NCI-H2196 (cell line): ENCODE results near the gene STIM1.
"Not testable (repeated sequence)": the region's sequence is repeated elsewhere in the genome, so short reads cannot be mapped to it uniquely, and the experiment has no call there.

Experiments used
- DNase-seq: peaks from one replicate; lab custom pipeline; 2025; ENCODE audit not compliant: unreplicated experiment; lab: John Stamatoyannopoulos, UW

Gene STIM1

DNA sequence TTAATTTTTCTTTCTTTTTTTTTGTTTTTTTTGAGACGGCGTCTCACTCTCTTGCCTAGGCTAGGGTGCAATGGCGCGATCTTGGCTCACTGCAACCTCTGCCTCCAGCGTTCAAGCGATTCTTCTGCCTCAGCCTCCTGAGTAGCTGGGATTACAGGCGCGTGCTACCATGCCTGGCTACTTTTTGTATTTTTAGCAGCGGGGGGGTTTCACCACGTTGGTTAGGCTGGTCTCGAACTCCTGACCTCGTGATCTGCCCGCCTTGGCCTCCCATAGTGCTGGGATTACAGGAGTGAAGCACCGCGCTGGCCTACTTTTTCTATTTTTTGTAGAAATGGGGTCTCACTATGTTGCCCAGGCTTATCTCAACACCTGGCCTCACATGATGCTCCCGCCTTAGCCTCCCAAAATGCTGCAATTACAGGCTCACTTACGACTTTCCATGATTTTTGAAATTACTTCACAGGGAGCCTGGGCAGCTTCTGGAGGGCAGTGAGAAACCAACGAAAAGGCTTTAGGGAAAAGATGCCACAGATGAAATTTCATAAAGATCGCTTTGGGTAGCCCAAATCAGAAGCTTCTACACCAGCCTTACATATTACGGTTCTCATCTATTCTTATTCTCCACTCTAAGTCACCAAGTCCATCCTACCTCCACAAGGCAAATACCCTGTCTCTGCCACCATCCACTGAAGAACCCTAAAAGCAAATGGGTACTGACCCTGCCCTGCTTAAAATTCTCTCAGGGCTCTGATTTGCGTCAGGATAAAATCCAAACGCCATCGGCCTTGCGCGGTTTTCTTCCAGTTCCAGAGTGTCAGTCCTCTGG is 238.3 kb downstream of the STIM1 start:
- peak; percentile 48 for DNase-seq

DNA sequence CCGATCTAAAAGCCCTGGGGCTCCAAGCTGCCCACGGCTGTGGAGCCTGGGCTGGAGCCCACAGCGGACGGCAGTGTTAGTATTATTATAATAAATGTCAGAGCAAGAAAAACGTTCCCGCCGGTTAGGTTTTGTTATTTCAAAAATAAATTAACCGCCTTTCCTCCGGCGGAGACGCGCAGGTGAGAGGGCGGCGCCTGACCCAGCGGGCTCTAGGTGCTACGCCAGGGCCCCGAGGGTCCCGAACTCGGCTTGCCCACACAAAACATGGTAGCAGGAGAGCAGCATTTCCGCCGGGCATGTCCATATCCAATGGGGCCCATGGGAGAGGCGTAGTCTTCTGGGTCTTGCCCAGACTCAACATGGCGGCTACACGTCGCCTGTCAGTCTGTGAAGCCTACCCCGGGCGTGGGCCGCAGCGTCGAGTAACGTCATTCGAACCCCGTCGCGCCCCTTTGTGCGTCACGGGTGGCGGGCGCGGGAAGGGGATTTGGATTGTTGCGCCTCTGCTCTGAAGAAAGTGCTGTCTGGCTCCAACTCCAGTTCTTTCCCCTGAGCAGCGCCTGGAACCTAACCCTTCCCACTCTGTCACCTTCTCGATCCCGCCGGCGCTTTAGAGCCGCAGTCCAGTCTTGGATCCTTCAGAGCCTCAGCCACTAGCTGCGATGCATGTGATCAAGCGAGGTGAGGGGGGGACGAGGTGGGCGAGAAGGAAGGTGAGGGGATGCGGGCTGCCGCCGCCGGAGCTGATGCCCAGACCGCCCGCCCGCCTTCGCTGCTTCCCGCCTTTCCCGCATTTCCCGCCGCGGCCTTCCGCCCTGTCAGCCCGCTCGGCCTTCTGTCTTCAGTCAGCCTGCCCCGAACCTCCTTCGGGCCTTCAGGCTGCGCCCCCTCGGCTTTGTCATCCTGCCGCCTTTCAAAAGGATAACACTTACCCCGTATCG is 239.2 kb downstream of the STIM1 start, which contains the start of gene RRM1:
RRM1 (plus strand) TSS at position 452 of the 944 bp plus-strand sequence; CDS start at position 666, 214 bp downstream.
- DNase-seq, result peak; percentile 95

DNA sequence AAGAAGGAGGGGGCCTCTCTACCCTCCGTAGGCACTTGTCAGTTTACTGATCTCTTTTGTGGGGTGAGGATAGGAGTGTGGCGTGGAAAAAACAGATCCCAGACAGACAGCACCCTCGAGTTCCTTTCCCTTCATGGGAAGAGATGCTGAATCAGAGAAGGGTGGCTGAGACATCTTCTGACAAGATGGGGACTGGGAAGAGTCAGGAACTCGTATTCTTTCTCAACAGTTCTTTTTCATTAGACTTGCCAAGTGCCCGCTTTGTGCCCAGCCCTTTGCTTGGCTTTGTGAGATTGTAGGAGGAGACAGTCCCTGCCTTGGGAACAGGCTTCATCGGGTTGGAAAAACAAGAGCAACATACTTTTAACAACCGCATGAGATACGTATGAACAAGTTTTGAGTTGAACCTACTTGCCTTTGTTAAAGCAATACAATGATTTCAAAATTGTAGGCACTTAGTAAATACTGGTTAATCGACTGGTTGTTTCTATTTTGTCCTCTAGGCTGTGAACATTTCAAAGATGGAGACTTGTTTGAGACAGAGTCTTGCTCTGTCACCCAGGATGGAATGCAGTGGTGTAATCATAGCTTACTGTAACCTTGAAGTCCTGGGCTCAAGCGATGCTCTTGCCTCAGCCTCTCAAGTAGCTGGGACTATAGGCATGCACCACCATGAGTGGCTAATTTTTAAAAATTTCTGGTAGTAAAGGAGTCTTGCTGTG is 240.2 kb downstream of the STIM1 start:
- no peak for DNase-seq

DNA sequence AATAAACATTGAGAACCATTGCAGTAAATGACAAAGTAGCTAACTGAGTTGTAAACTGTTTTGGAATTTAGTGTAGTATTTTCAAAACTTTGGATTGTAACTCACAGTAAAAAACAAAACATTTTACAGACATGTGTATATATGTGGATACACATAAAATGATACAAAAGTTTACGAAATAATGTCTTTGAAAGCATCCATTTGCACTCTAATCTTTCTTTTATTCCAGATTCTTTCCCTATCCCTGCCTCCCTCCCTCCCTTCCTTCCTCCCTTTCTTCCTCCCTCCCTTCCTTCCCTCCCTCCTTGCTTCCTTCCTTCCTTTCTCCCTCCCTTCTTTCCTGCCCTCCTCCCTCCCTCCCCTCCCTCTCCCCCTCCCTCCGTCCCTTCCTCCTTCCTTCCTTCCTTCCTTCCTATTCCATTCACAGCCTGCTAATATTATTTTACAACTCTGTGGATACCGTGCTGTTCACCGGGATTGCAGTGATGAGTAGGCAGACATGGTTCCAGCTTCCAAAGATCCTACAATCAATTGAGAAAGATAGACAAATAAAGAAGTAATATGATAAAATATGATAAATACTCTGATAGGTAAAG is 242.7 kb downstream of the STIM1 start:
- no peak for DNase-seq

DNA sequence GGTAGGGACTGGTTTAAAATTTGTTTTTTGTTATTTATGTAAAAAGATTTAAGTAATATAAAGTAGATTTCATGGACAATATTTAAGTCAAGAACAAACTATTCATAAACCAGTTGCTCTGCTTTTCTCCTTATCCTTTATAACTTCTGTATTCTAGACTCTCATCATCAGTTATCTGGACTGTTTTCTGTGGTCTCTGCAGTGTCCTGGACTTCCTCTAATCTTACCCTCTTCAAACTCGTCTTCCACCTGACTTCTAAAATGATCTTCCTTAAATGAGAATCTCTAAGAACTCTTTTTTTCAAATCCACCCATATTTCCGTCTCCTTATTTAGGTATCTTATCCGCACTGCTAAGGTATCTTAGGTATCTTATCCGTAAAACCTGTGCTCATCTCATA is 247.2 kb downstream of the STIM1 start:
- DNase-seq, result no peak

DNA sequence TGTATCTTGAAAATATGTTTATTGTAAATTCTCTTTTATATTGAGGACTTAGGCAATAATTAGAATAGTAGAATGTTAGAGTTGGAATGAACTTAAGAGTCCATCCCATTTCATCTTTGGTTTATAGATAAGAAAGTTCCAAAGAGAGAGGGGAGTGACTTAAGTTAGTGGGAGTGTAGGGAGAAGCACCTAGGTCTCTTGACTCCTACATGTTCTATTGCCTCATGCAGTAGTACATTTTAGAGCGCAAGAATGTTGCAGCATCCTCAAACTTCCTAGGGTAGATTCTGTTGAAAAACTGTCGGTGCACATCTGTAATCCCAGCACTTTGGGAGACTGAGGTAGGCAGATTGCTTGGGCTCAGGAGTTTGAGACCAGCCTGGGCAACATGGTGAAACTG is 247.8 kb downstream of the STIM1 start:
- no peak for DNase-seq

DNA sequence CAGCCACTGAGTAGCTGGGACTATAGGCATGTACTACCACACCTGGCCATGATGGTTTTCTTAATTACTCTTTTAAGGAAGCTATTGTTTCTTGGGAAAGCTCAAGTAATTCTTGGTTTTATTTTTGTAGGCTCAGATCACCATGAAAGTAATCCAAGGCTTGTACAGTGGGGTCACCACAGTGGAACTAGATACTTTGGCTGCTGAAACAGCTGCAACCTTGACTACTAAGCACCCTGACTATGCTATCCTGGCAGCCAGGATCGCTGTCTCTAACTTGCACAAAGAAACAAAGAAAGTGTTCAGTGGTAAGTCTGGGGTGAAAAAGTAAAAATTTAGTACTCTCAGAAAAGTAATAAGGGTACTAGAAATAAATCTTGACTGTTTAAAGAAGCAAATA is 250.5 kb downstream of the STIM1 start:
- no peak for DNase-seq

DNA sequence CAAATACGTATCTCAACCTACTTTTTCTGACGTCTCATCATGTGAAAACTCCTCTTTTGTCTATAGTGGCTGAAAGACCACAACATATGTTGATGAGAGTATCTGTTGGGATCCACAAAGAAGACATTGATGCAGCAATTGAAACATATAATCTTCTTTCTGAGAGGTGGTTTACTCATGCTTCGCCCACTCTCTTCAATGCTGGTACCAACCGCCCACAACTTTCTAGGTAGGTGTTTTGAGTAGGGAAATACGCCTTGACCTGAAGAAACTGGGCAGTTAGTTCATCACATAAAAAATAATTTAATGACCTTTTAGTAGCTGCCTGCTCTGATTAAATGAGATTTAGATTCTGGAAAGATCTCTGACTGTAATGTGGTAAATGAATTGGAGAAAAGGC is 256.4 kb downstream of the STIM1 start:
- DNase-seq, result no peak

DNA sequence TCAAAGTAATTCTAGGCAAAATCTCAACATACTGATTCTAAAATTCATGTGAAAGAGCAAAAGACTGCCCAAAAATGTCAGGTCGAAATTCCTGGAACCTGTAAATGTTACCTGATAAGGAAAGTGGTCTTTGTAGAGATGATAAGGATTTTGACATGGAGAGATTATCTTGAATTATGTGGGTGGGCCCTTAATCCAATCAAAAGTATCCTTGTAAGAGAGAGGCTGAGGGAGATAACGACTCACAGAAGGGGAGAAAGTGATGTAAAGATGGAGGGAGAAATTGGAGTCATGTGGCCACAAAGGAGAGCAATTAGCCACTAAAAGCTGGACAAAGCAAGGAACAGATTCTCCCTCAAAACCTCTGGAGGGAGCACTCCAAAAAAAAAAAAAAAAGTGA is 259.7 kb downstream of the STIM1 start:
- DNase-seq, result no peak

DNA sequence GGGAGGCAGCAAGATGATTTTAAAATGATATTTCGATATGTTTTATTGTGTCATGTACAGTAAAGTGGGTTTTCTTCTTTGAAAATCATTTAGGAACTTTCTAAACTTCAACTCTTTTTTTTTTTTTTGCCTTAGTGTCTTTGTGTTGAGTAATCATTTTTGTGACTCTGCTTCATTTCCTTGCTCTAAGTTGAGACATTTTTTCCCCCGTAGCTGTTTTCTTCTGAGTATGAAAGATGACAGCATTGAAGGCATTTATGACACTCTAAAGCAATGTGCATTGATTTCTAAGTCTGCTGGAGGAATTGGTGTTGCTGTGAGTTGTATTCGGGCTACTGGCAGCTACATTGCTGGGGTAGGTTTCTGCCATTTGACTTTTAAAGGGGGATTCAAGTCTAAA is 262.6 kb downstream of the STIM1 start:
- no peak for DNase-seq

DNA sequence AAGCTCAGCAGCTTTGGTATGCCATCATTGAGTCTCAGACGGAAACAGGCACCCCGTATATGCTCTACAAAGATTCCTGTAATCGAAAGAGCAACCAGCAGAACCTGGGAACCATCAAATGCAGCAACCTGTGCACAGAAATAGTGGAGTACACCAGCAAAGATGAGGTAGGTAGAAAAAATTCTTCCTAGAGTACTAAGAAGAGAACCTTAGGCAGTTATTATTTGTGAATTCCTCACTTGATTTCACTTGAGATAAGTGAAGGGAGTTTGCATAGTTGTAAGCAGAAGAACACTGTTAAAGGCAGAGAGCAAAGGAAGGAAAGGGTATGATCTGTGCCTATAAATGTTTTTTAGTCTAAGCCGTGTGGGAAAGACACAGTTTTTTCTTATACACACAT is 267.8 kb downstream of the STIM1 start:
- DNase-seq, result no peak

DNA sequence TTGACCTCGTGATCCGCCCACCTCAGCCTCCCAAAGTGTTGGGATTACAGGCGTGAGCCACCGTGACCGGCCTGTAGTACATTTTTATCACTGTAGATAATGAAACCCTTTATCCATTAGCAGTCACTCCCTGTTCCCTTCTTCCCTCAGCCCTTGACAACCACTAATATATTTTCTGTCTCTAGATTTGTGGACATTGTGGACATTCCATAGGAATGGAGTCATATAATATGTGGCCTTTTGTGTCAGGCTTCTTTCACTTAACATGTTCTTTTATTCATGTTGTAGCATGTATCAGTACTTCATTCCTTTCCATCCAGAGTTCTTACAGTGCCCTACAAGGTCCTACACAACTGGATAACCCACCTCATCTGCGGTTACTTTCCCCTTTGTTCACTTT is 269.7 kb downstream of the STIM1 start:
- DNase-seq, result no peak

DNA sequence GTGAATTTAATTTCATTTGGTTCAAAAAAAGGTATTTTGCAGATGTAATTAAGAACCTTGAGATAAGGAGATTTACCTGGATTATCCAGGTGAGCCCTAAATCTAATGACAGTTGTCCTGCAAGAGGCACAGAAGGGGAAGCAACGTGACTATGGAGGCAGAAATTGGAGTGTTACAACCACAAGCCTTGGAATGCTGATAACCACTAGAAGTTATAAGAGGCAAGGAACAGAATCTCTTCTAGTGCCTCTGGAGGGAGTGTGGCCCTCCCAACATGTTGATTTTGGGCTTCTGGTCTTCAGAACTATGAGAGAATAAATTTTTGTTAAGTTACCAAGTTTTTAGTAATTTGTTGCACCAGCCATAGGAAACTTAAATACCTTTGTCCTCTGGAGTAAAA is 271.9 kb downstream of the STIM1 start:
- DNase-seq, result no peak

DNA sequence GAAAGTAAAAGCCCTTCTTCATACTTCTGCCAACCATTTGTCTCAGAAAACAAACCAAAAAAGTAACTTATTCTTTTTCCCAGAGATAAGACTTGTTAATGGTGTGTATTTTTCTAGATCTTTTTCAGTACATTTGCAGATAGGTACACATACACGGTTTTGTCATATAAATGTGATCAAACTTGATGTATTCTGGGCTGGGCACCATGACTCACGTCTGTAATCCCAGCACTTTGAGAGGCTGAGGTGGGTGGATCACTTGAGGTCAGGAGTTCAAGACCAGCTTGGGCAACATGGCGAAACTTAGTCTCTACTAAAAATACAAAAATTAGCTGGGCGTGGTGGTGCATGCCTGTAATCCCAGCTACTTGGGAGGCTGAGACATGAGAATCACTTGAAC is 274.8 kb downstream of the STIM1 start:
- not testable (repeated sequence) for DNase-seq

DNA sequence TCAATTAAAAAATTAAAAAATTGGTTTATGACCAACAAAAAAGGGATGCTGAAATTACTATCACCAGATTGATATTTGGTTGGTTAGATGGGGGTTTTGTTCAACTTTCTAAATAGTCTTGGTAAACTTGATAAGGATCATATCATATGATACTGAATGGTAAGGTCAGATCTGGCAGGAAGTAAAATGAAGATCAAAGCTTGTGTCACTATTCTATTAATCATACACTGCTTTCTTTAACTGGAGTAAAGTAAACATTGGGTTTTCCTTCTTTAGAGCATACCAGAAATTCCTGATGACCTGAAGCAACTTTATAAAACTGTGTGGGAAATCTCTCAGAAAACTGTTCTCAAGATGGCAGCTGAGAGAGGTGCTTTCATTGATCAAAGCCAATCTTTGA is 279.3 kb downstream of the STIM1 start:
- no peak for DNase-seq

DNA sequence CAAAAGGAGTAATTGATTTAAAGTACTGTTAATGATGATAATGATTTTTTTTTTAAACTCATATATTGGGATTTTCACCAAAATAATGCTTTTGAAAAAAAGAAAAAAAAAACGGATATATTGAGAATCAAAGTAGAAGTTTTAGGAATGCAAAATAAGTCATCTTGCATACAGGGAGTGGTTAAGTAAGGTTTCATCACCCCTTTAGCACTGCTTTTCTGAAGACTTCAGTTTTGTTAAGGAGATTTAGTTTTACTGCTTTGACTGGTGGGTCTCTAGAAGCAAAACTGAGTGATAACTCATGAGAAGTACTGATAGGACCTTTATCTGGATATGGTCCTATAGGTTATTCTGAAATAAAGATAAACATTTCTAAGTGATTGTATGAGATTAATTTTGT is 283.0 kb downstream of the STIM1 start:
- DNase-seq, result no peak

DNA sequence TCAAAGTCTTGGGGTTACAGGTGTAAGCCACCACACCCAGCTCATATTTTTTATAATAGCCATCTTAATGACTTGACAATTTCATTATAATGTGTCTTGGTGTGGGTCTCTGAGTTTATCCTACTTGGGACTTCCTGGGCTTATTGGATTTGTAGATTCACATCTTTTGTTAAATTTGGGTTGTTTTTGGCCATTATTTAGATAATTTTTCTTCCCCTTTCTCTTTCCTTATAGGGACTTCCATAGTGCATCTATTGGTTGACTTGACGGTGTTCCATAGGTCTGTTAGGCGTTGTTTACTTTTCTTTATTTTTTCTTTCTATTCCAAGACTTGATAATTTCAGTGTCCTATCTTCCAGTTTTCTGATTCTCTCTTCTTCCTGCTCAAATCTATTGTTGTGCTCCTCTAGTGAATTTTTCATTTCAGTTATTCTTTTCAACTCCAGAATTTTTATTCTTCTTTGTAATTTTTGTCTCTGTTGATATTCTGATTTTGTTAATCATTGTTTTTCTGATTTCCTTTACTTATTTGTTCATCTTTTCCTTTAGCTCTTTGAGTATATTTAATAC is 284.7 kb downstream of the STIM1 start:
- DNase-seq, result no peak
